Osteoblast (primary cell): ENCODE data around the gene SLC25A20. TPM values are rescaled to one million over a fixed set of nuclear protein-coding genes. Genes with fewer than 3 reads are reported as not detected.

Experiments used
- DNase-seq: peaks from one replicate; pipeline ENCODE4 v3.0.0; 2011; ENCODE audit warnings: low spot score, mixed read lengths; ENCODE audit not compliant: insufficient read length; ENCODE audit errors: missing footprints
- H2AFZ ChIP-seq: 2 replicates; pipeline ENCODE4 v1.6.0; 2011; ENCODE audit warnings: mild to moderate bottlenecking, low read length
- H3K27ac ChIP-seq: 2 replicates; pipeline ENCODE4 v1.5.1; 2011; ENCODE audit warnings: mild to moderate bottlenecking, low read depth, low read length, moderate library complexity
- H3K27me3 ChIP-seq: 2 replicates; pipeline ENCODE4 v1.6.0; 2012; ENCODE audit warnings: mild to moderate bottlenecking, control low read depth, inconsistent platforms, low read length, moderate library complexity; ENCODE audit not compliant: insufficient read depth
- H3K36me3 ChIP-seq: 2 replicates; pipeline ENCODE4 v1.5.1; 2011; ENCODE audit warnings: mild to moderate bottlenecking, low read length, control low read depth, moderate library complexity; ENCODE audit not compliant: insufficient read depth
- H3K4me1 ChIP-seq: 2 replicates; pipeline ENCODE4 v1.5.1; 2011; ENCODE audit warnings: mild to moderate bottlenecking, low read length, control low read depth, moderate library complexity; ENCODE audit not compliant: insufficient read depth
- H3K4me2 ChIP-seq: 2 replicates; pipeline ENCODE4 v1.6.0; 2011; ENCODE audit warnings: mild to moderate bottlenecking, low read length; ENCODE audit not compliant: insufficient read depth
- H3K4me3 ChIP-seq: fragments of 200-600 bp; sonication (generic); 3 replicates; pipeline ENCODE4 v1.5.1; 2012; ENCODE audit warnings: mild to moderate bottlenecking, low read length, inconsistent platforms; ENCODE audit not compliant: insufficient read depth
- H3K79me2 ChIP-seq: 2 replicates; pipeline ENCODE4 v1.6.0; 2012; ENCODE audit warnings: mild to moderate bottlenecking, low read length, control low read depth, inconsistent platforms; ENCODE audit not compliant: insufficient read depth
- H3K9me3 ChIP-seq: 2 replicates; pipeline ENCODE4 v1.5.1; 2011; ENCODE audit warnings: low read depth, low read length, control low read depth
- H4K20me1 ChIP-seq: 2 replicates; pipeline ENCODE4 v1.6.0; 2012; ENCODE audit warnings: mild to moderate bottlenecking, low read length, control low read depth; ENCODE audit not compliant: insufficient read depth
- total RNA-seq: library from RNA; depleted of rRNA; stranded (reverse); fragments of >200 nt; gene quantifications from 2 replicates; pipeline ENCODE4 v1.2.3, GENCODE V29; 2012
- TF ChIP-seq, protein P1 (sequence below): IDR thresholded peaks from 2 replicates; pipeline ENCODE4 v1.5.1; 2011; ENCODE audit warnings: mild to moderate bottlenecking, low read depth, low read length, moderate library complexity; ENCODE audit errors: extremely low read depth

SLC25A20 gene
- total RNA-seq, 1 donor = 11.9 TPM

DNA sequence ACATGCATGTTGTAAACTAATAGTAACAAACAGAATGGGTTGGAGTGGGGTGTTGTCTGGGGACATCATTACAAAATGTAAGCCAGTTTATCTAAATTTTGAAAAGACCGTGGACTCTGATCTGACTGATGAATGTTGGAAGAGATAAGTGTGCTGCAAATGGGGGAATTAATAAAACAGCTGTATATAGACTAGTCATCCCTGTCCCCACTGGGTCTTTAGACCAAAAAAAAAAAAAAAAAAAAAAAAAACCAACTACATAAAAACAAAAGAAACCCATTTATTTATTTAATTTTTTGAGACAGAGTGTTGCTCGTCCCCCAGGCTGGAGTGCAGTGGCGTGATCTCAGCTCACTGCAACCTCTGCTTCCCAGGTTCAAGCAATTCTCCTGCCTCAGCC lies 40.0 kb upstream of the SLC25A20 start:
- Histone ChIP-seq H3K27ac (no peak overlapping the region), H3K4me1 (no peaks in the 10 kb centered on the region), H3K4me2 (no peak overlapping the region), H3K36me3 (peaks cover 27% of the 10 kb centered on the region), H2AFZ (no peak overlapping the region), H3K9me3 (no peaks in the 10 kb centered on the region), H3K79me2 (peaks cover 67% of the 10 kb centered on the region), H3K4me3 (no peak overlapping the region), H3K27me3 (no peaks in the 10 kb centered on the region), H4K20me1 (peaks cover 11% of the 10 kb centered on the region)
- no peak for DNase-seq
- TF ChIP-seq, protein P1, sequence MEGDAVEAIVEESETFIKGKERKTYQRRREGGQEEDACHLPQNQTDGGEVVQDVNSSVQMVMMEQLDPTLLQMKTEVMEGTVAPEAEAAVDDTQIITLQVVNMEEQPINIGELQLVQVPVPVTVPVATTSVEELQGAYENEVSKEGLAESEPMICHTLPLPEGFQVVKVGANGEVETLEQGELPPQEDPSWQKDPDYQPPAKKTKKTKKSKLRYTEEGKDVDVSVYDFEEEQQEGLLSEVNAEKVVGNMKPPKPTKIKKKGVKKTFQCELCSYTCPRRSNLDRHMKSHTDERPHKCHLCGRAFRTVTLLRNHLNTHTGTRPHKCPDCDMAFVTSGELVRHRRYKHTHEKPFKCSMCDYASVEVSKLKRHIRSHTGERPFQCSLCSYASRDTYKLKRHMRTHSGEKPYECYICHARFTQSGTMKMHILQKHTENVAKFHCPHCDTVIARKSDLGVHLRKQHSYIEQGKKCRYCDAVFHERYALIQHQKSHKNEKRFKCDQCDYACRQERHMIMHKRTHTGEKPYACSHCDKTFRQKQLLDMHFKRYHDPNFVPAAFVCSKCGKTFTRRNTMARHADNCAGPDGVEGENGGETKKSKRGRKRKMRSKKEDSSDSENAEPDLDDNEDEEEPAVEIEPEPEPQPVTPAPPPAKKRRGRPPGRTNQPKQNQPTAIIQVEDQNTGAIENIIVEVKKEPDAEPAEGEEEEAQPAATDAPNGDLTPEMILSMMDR = no peak

DNA sequence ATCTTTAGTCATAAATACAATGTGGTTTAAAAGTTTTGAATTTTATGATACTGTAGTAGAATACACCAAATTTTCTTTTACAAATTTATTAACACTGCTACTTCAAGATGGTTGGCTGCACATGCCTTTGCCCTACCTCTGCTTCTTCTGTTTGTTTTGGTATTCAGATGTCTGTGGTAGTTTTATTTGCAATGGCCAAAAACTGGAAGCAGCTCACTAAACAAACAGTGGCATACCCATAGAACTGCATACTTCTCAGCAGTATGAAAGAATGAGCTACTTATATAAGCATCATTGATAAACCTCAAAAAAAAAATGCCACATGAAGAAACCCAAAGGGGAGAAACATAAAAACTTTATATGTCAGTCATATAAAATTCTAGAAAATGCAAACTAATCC lies 39.5 kb upstream of the SLC25A20 start:
- H3K27me3 ChIP-seq = no peaks in the 10 kb centered on the region
- TF ChIP-seq, protein P1 = no peak
- H3K27ac ChIP-seq = no peak overlapping the region
- H3K4me2 ChIP-seq = no peak overlapping the region
- H2AFZ ChIP-seq = no peak overlapping the region
- no peak for DNase-seq
- no peaks in the 10 kb centered on the region for H3K4me1 ChIP-seq
- H3K4me3 ChIP-seq = no peak overlapping the region
- peaks cover 67% of the 10 kb centered on the region for H3K79me2 ChIP-seq
- no peaks in the 10 kb centered on the region for H3K9me3 ChIP-seq
- H3K36me3 ChIP-seq = peaks cover 23% of the 10 kb centered on the region
- H4K20me1 ChIP-seq = peaks cover 12% of the 10 kb centered on the region

DNA sequence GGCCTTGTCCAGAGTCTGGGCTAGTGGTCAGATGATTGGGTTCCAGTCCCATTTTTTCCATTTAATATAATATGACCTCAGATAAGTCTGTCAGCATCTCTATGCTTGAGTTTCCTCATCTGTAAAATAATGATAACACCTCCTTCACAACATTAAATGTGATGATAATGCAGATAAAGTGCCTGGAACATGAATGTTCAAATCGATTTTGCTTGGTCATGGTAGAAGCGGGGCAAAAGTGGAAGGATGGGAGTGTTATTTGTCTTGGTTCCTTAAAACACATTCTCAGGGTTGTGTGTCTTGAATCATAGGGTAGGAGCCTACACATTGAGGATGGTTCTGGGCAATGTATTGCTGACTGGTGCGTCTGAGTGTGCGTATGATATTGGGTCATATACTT lies 36.8 kb upstream of the SLC25A20 start:
- Histone ChIP-seq H3K27me3 (no peaks in the 10 kb centered on the region), H2AFZ (no peak overlapping the region), H4K20me1 (peaks cover 22% of the 10 kb centered on the region), H3K9me3 (no peaks in the 10 kb centered on the region), H3K4me2 (no peak overlapping the region), H3K27ac (no peak overlapping the region), H3K4me3 (no peak overlapping the region), H3K36me3 (peaks cover 28% of the 10 kb centered on the region), H3K79me2 (peaks cover 83% of the 10 kb centered on the region), H3K4me1 (no peaks in the 10 kb centered on the region)
- TF ChIP-seq, protein P1 = no peak
- no peak for DNase-seq

DNA sequence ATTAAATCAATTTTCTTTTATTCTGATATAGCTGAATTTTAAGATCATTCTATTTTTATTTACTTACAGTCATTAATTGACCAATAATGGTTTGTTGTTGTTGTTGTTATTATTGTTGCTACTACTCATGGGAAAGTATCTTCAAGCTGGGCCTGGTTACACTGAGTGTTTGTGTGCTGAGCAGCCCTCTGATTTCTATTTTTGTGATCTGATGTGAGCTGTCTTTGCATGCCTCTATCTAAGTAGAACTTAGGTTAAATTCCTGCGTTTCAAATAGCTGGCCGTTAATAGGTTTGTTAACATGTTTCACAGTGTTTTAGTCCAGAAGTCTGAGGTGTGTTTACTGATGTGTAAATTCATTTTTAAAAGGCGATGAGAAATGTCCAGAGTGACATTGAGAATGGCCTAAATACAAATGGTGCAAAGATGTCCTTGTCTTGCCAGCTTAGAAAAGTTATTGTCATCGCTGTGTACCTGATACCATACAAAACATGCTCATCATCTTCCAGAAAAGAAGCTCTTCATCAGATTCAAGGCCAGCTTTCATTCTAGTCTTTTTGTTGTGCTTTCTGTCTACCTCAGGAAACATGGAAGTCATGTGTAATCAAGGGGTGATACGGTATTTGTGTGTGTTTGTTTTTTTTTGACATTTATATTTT lies 35.8 kb upstream of the SLC25A20 start:
- DNase-seq = no peak
- H2AFZ ChIP-seq = no peak overlapping the region
- no peaks in the 10 kb centered on the region for H3K27me3 ChIP-seq
- TF ChIP-seq, protein P1 = no peak
- H3K36me3 ChIP-seq = peaks cover 29% of the 10 kb centered on the region
- no peak overlapping the region for H3K4me3 ChIP-seq
- no peak overlapping the region for H3K4me2 ChIP-seq
- peaks cover 90% of the 10 kb centered on the region for H3K79me2 ChIP-seq
- H3K4me1 ChIP-seq = peaks cover 2% of the 10 kb centered on the region
- H3K27ac ChIP-seq = no peak overlapping the region
- no peaks in the 10 kb centered on the region for H3K9me3 ChIP-seq
- H4K20me1 ChIP-seq = peaks cover 27% of the 10 kb centered on the region
